Measurements from ENCODE around the gene SLCO2A1. TPM values are rescaled to one million over a fixed set of nuclear protein-coding genes. Genes with fewer than 3 reads are reported as not detected.

SLCO2A1 gene
- total and polyA plus RNA-seq, 2 donors (not counting 1 experiment from before 2014, with no cell fraction given): under 0.01 to 0.12 TPM

GRCh38 chr3:133925960-133926735 lies 103.6 kb downstream of the SLCO2A1 start:
- H3K36me3 ChIP-seq (ENCODE audit: control insufficient read depth, insufficient read depth, low read length): no peaks in the 10 kb centered on the region
- no peaks in the 10 kb centered on the region for H3K9me3 ChIP-seq (ENCODE audit: control insufficient read depth, insufficient read depth, low read depth, low read length)
- no peak overlapping the region for H3K4me2 ChIP-seq (ENCODE audit: extremely low read depth, insufficient read depth, low read length)
- no peaks in the 10 kb centered on the region for H3K27me3 ChIP-seq (ENCODE audit: control insufficient read depth, insufficient read depth, low read length)
- DNase-seq (ENCODE audit: low read depth in 2 of 2): no peak
- H3K79me2 ChIP-seq (ENCODE audit: control insufficient read depth, insufficient read depth, low read length): no peaks in the 10 kb centered on the region
- no peaks in the 10 kb centered on the region for H3K4me1 ChIP-seq (ENCODE audit: control insufficient read depth, extremely low read depth, insufficient read depth, low read length)
- no peak overlapping the region for H3K9ac ChIP-seq (ENCODE audit: insufficient read depth, low read length)
- H3K4me3 ChIP-seq (replicated peaks in 1 of 4; ENCODE audit: control extremely low read depth in 1 of 4, insufficient read depth in 1 of 4, low read depth in 3 of 4, low read length in 4 of 4): no peak overlapping the region
- H3K27ac ChIP-seq (ENCODE audit: insufficient read depth, low read length): no peak overlapping the region
- no peak overlapping the region for H2AFZ ChIP-seq (ENCODE audit: low read length)
- no peaks in the 10 kb centered on the region for H4K20me1 ChIP-seq (ENCODE audit: control insufficient read depth, extremely low read depth, insufficient read depth, low read length)
- TF ChIP-seq EZH2 (IDR thresholded peaks at IDR 0.05; ENCODE audit: low read length, missing control alignments) (no peak), CTCF (conservative IDR thresholded peaks at IDR 0.05 in 1 of 2, IDR thresholded peaks at IDR 0.05 in 1 of 2; ENCODE audit: low read depth in 1 of 2, low read length in 2 of 2) (no peak)

- Histone ChIP-seq H3K9ac (ENCODE audit: insufficient read depth, low read length) (no peak overlapping the region), H3K4me3 (replicated peaks in 1 of 4; ENCODE audit: control extremely low read depth in 1 of 4, insufficient read depth in 1 of 4, low read depth in 3 of 4, low read length in 4 of 4) (no peak overlapping the region), H3K27ac (ENCODE audit: insufficient read depth, low read length) (no peak overlapping the region), H3K4me1 (ENCODE audit: control insufficient read depth, extremely low read depth, insufficient read depth, low read length) (no peaks in the 10 kb centered on the region), H3K27me3 (ENCODE audit: control insufficient read depth, insufficient read depth, low read length) (no peaks in the 10 kb centered on the region), H3K4me2 (ENCODE audit: extremely low read depth, insufficient read depth, low read length) (no peak overlapping the region), H2AFZ (ENCODE audit: low read length) (no peak overlapping the region), H4K20me1 (ENCODE audit: control insufficient read depth, extremely low read depth, insufficient read depth, low read length) (no peaks in the 10 kb centered on the region), H3K9me3 (ENCODE audit: control insufficient read depth, insufficient read depth, low read depth, low read length) (no peaks in the 10 kb centered on the region), H3K36me3 (ENCODE audit: control insufficient read depth, insufficient read depth, low read length) (no peaks in the 10 kb centered on the region), H3K79me2 (ENCODE audit: control insufficient read depth, insufficient read depth, low read length) (no peaks in the 10 kb centered on the region)
- TF ChIP-seq CTCF (conservative IDR thresholded peaks at IDR 0.05 in 1 of 2, IDR thresholded peaks at IDR 0.05 in 1 of 2; ENCODE audit: low read depth in 1 of 2, low read length in 2 of 2) (no peak), EZH2 (IDR thresholded peaks at IDR 0.05; ENCODE audit: low read length, missing control alignments) (no peak)
- peak in 1 of 2 donors; percentile 30 for DNase-seq (ENCODE audit: low read depth in 2 of 2)
Measured at GRCh38 chr3:133924041-133924440, 105.7 kb downstream of the SLCO2A1 start.

- H3K79me2 ChIP-seq (ENCODE audit: control insufficient read depth, insufficient read depth, low read length): no peaks in the 10 kb centered on the region
- no peak overlapping the region for H3K9ac ChIP-seq (ENCODE audit: insufficient read depth, low read length)
- H3K4me2 ChIP-seq (ENCODE audit: extremely low read depth, insufficient read depth, low read length): no peak overlapping the region
- no peak for DNase-seq (ENCODE audit: low read depth in 2 of 2)
- TF ChIP-seq EZH2 (IDR thresholded peaks at IDR 0.05; ENCODE audit: low read length, missing control alignments): no peak
- TF ChIP-seq CTCF (conservative IDR thresholded peaks at IDR 0.05 in 1 of 2, IDR thresholded peaks at IDR 0.05 in 1 of 2; ENCODE audit: low read depth in 1 of 2, low read length in 2 of 2): no peak
- no peak overlapping the region for H3K27ac ChIP-seq (ENCODE audit: insufficient read depth, low read length)
- no peak overlapping the region for H3K4me3 ChIP-seq (replicated peaks in 1 of 4; ENCODE audit: control extremely low read depth in 1 of 4, insufficient read depth in 1 of 4, low read depth in 3 of 4, low read length in 4 of 4)
- H2AFZ ChIP-seq (ENCODE audit: low read length): no peak overlapping the region
- H4K20me1 ChIP-seq (ENCODE audit: control insufficient read depth, extremely low read depth, insufficient read depth, low read length): no peaks in the 10 kb centered on the region
- no peaks in the 10 kb centered on the region for H3K36me3 ChIP-seq (ENCODE audit: control insufficient read depth, insufficient read depth, low read length)
- H3K9me3 ChIP-seq (ENCODE audit: control insufficient read depth, insufficient read depth, low read depth, low read length): no peaks in the 10 kb centered on the region
- no peaks in the 10 kb centered on the region for H3K27me3 ChIP-seq (ENCODE audit: control insufficient read depth, insufficient read depth, low read length)
- H3K4me1 ChIP-seq (ENCODE audit: control insufficient read depth, extremely low read depth, insufficient read depth, low read length): no peaks in the 10 kb centered on the region
Measured at GRCh38 chr3:133921592-133921991, 108.1 kb downstream of the SLCO2A1 start.

All from fibroblast of lung (primary cell).